K562 (cell line): ENCODE measurements around the gene COL9A2. TPM values are rescaled to one million over a fixed set of nuclear protein-coding genes. Genes with fewer than 3 reads are reported as not detected.
A peak's percentile ranks its signal among the peaks of the same experiment; 100 is the strongest.

Experiments used
- ATAC-seq: fragments of 200-7000 bp; cut with Tn5 transposase; 3 replicates; pipeline ENCODE4 v1.9.1; 2020; ENCODE audit warnings: moderate library complexity
- BruUV-seq: library from RNA; stranded (reverse); fragments of 400-500 nt; replicated peaks from 2 replicates; lab custom pipeline; 2021; lab: Mats Ljungman, UMichigan
- CTCF ChIA-PET: fragments of 300-600 bp; formaldehyde crosslinking; extraction: SDS; loops from one replicate; lab custom pipeline; 2021; ENCODE audit warnings: low intra/inter-chr PET ratio; lab: Yijun Ruan, JAX
- POLR2A ChIA-PET: fragments of 300-600, 350-650 bp; sonication (Branson Sonifier 250); formaldehyde crosslinking; extraction: SDS; loops from one replicate; lab custom pipeline; 2021; ENCODE audit warnings: antibody characterized with exemption, inconsistent platforms; lab: Yijun Ruan, JAX
- DNase-seq, 4 experiments: peaks; one replicate each; pipeline versions ENCODE4 v3.0.0 to v3.0.0-alpha.2; 2011 to 2018; ENCODE audit warnings: low spot score in 3 of 4, mixed read lengths in 3 of 4; ENCODE audit errors: extremely low read depth in 1 of 4
- FAIRE-seq: peaks from 2 replicates; lab custom pipeline; 2011; peaks lifted over from hg19 to GRCh38; lab: Jason Lieb, UNC
- H2AFZ ChIP-seq: 2 replicates; pipeline ENCODE4 v1.6.0; 2011; ENCODE audit warnings: low read depth, low read length, control low read depth, inconsistent platforms
- H3K27ac ChIP-seq: fragments of 200-600 bp; 3 replicates; pipeline ENCODE4 v1.8.0; 2011; ENCODE audit warnings: low read depth, mild to moderate bottlenecking, control low read depth, inconsistent platforms, low read length, moderate library complexity, mixed read lengths; ENCODE audit errors: extremely low read depth
- H3K27me3 ChIP-seq, 2 experiments: fragments of 300-600 bp in 1 of 2; 2 replicates in 1 of 2; 3 replicates in 1 of 2; pipeline versions ENCODE4 v1.6.0 to v1.8.0; 2011; ENCODE audit warnings: inconsistent platforms in 2 of 2, low read length in 2 of 2, mild to moderate bottlenecking in 1 of 2, mixed read lengths in 1 of 2, moderate library complexity in 1 of 2; ENCODE audit not compliant: control insufficient read depth in 2 of 2, insufficient read depth in 2 of 2
- H3K36me3 ChIP-seq: fragments of 300-600 bp; 3 replicates; pipeline ENCODE4 v1.8.0; 2011; ENCODE audit warnings: mild to moderate bottlenecking, low read length, inconsistent platforms; ENCODE audit not compliant: control insufficient read depth, insufficient read depth
- H3K4me1 ChIP-seq, 2 experiments: fragments of 200-600 bp in 1 of 2; replicated peaks in 1 of 2; 2 replicates in 1 of 2; 3 replicates in 1 of 2; pipeline versions ENCODE4 v1.5.1 to v1.8.0; 2011; ENCODE audit warnings: inconsistent platforms in 2 of 2, low read length in 2 of 2, mild to moderate bottlenecking in 1 of 2, mixed read lengths in 1 of 2, moderate library complexity in 1 of 2; ENCODE audit not compliant: control insufficient read depth in 2 of 2, insufficient read depth in 2 of 2
- H3K4me2 ChIP-seq: 2 replicates; pipeline ENCODE4 v1.6.1; 2011; ENCODE audit warnings: low read length, control low read depth, inconsistent platforms, mixed read lengths; ENCODE audit not compliant: insufficient read depth
- H3K4me3 ChIP-seq: fragments of 200-600 bp; sonication (generic), shearing (Covaris generic); 2 replicates; pipeline ENCODE4 v1.5.1; 2016; ENCODE audit warnings: control low read depth, inconsistent platforms
- H3K79me2 ChIP-seq: fragments of 200-600 bp; 3 replicates; pipeline ENCODE4 v1.8.0; 2011; ENCODE audit warnings: low read length, inconsistent platforms; ENCODE audit not compliant: control insufficient read depth, insufficient read depth
- H3K9ac ChIP-seq, 2 experiments: 2 replicates each; pipeline versions ENCODE4 v1.6.0 to v1.6.1; 2011; ENCODE audit warnings: low read depth in 2 of 2, low read length in 2 of 2, control low read depth in 1 of 2, inconsistent platforms in 1 of 2, mild to moderate bottlenecking in 1 of 2, mixed read lengths in 1 of 2; ENCODE audit not compliant: insufficient read depth in 1 of 2
- H3K9me1 ChIP-seq: one replicate; pipeline ENCODE4 v1.6.0; 2011; ENCODE audit warnings: inconsistent platforms, mild to moderate bottlenecking, low read length, moderate library complexity; ENCODE audit not compliant: control insufficient read depth, insufficient read depth
- H3K9me3 ChIP-seq: replicated peaks from 2 replicates; pipeline ENCODE4 v1.5.1; 2011; ENCODE audit warnings: low read depth, low read length, inconsistent platforms; ENCODE audit not compliant: control insufficient read depth, insufficient read depth
- H4K20me1 ChIP-seq: replicated peaks from 2 replicates; pipeline ENCODE4 v1.6.1; 2011; ENCODE audit warnings: low read length, inconsistent platforms, mixed read lengths; ENCODE audit not compliant: control insufficient read depth, insufficient read depth
- HNRNPL ChIP-seq: fragments of 200-400 bp; formaldehyde crosslinking; IDR thresholded peaks from 2 replicates; pipeline ENCODE4 v1.6.1; 2017; ENCODE audit warnings: low read depth, mild to moderate bottlenecking, low read length
- HNRNPLL ChIP-seq: fragments of 200-400 bp; formaldehyde crosslinking; IDR thresholded peaks from 2 replicates; pipeline ENCODE4 v1.6.1; 2017; ENCODE audit warnings: low read length, low read depth, mild to moderate bottlenecking; ENCODE audit not compliant: poor library complexity, severe bottlenecking
- KDM1A ChIP-seq, 2 experiments: fragments of 450-650 bp; IDR thresholded peaks; 2 replicates each; pipeline ENCODE4 v1.6.1; 2016; ENCODE audit warnings: mild to moderate bottlenecking in 2 of 2
- MBD2 ChIP-seq: sonication (generic); IDR thresholded peaks from 2 replicates; pipeline ENCODE4 v1.6.1; 2016; ENCODE audit warnings: low read depth, borderline replicate concordance
- MIER1 ChIP-seq: fragments of 450-650 bp; IDR thresholded peaks from 2 replicates; pipeline ENCODE4 v1.6.1; 2016; ENCODE audit warnings: antibody characterized with exemption, mild to moderate bottlenecking, low read depth
- NR2C1 ChIP-seq, 2 experiments: fragments of 450-650 bp; IDR thresholded peaks; 2 replicates each; pipeline ENCODE4 v1.6.1; 2017; ENCODE audit warnings: mild to moderate bottlenecking in 2 of 2, antibody characterized with exemption in 1 of 2, inconsistent platforms in 1 of 2, missing compliant biosample characterization in 1 of 2, missing genetic modification characterization in 1 of 2
- RNF219 ChIP-seq: fragments of 250-450 bp; sonication (Bioruptor Pico); IDR thresholded peaks from 2 replicates; pipeline ENCODE4 v1.5.0; 2022; ENCODE audit warnings: mild to moderate bottlenecking
- SRSF9 ChIP-seq: fragments of 200-400 bp; formaldehyde crosslinking; IDR thresholded peaks from 2 replicates; pipeline ENCODE4 v1.6.1; 2017; ENCODE audit warnings: low read depth, low read length, borderline replicate concordance
- ZNF175 ChIP-seq: fragments of 200-800 bp; sonication (Bioruptor generic); IDR thresholded peaks from 2 replicates; pipeline ENCODE4 v1.6.1; 2016; ENCODE audit warnings: low read depth, mild to moderate bottlenecking, missing genetic modification characterization, missing compliant biosample characterization
- ZNF316 ChIP-seq: fragments of 450-650 bp; IDR thresholded peaks from 2 replicates; pipeline ENCODE4 v1.6.1; 2016
- ZNF41 ChIP-seq: fragments of 250-450 bp; sonication (Bioruptor Pico); conservative IDR thresholded peaks from 2 replicates; pipeline ENCODE4 v1.4.0; 2020; ENCODE audit warnings: mild to moderate bottlenecking
- ZNF592 ChIP-seq: fragments of 450-650 bp; IDR thresholded peaks from 2 replicates; pipeline ENCODE4 v1.6.1; 2017; ENCODE audit warnings: antibody characterized with exemption, mild to moderate bottlenecking
- ZNF766 ChIP-seq: fragments of 200-800 bp; sonication (Bioruptor generic); conservative IDR thresholded peaks from 2 replicates; pipeline ENCODE4 v1.6.1; 2016; ENCODE audit warnings: missing genetic modification characterization, missing compliant biosample characterization
- WGBS: fragments of 100-300 bp; shearing (Covaris generic); methylation state at CpG from one replicate; pipeline ENCODE4 v1.1.6; 2016; ENCODE audit warnings: low coverage, mixed read lengths; ENCODE audit not compliant: insufficient coverage; ENCODE audit errors: missing lambda C conversion rate; 5-methylcytosine and 5-hydroxymethylcytosine counted together
- in situ Hi-C: fragments of 300-500 bp; cut with MboI; formaldehyde crosslinking; loops from 4 replicates; pipeline ENCODE4 v1.15.0; 2018; ENCODE audit warnings: inconsistent platforms, mixed read lengths
- intact Hi-C: fragments of 100-400 bp; cut with micrococcal nuclease; formaldehyde crosslinking; loops from 2 replicates; pipeline ENCODE4 v1.14.2; 2022
- polyA plus RNA-seq, 8 experiments: library from polyadenylated mRNA; depleted of rRNA in 4 of 8; stranded (reverse) in 5 of 8; unstranded in 3 of 8; fragments of >200 nt; fragmentation: Nextera tagmentation in 2 of 8; fragmentation: Illumina TruSeq in 1 of 8; extraction: Ambion mirVana in 2 of 8; extraction: Trizol in 1 of 8; gene quantifications; 2 replicates each; pipeline versions ENCODE4 v1.2.1 to v1.2.3, GENCODE V29; 2011 to 2014; ENCODE audit warnings: inconsistent platforms in 1 of 8, missing spikeins in 1 of 8
- total RNA-seq, 7 experiments: library from RNA; depleted of rRNA in 6 of 7; stranded (reverse); fragments of >200 nt in 6 of 7; fragmentation: Illumina TruSeq in 2 of 7; extraction: Trizol in 2 of 7; gene quantifications; 2 replicates each; pipeline versions ENCODE4 v1.2.1 to v1.2.3, GENCODE V29; 2011 to 2021; ENCODE audit warnings: low replicate concordance in 1 of 7

The COL9A2 gene
- total and polyA plus RNA-seq, 9 of the 15 experiments (the other 6 are each of a cell fraction or from before 2014, with no cell fraction given) = 0.03 to 2.2 (median 0.31) TPM

DNA sequence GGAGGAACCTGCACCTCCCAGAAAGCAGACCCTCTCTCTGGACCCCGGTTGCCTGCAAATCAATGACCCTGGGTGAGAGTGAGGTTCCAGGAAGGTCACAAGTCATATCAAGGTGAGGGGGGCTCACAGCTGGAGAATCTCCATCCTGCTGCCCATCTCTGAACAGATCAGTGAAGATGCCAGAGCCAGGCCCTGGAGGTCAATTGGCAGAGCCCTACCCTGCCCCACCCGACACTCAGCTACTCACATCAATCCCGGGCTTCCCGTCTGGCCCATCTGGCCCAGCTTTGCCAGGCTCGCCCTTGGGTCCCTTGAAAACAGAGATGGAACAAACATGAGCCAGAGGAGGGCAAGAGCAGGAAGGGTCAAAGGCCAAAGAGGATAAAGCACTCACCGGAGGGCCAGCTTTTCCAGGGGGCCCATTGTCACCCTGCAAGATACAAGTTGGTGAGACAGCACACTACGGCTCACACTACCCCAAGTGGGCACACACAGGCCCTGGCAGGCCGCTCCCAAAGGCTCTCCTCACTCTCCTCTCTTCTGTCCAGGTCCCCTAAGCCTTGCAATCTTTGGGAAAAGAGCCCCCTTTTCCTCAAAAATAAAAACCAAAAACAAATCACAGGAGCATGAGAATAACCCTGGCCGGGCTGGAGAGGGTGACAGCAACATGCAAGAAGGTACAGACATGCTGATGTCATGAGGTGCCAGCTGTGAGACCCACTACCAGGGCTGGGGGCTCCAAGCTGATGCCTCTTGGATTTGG lies 2.9 kb downstream of the COL9A2 start (continued):
- no peak for TF ChIP-seq SRSF9
- no peak for TF ChIP-seq ZNF316
- TF ChIP-seq MIER1 = no peak
- TF ChIP-seq HNRNPLL = no peak
- TF ChIP-seq ZNF766 = no peak
- TF ChIP-seq ZNF175 = no peak
- TF ChIP-seq NR2C1 (IDR thresholded peaks at IDR 0.05) = no peak
- TF ChIP-seq NR2C1 (tag; IDR thresholded peaks at IDR 0.05) = 0 out of 2 replicates have a peak, but pooled peaks have one; percentile 11

DNA sequence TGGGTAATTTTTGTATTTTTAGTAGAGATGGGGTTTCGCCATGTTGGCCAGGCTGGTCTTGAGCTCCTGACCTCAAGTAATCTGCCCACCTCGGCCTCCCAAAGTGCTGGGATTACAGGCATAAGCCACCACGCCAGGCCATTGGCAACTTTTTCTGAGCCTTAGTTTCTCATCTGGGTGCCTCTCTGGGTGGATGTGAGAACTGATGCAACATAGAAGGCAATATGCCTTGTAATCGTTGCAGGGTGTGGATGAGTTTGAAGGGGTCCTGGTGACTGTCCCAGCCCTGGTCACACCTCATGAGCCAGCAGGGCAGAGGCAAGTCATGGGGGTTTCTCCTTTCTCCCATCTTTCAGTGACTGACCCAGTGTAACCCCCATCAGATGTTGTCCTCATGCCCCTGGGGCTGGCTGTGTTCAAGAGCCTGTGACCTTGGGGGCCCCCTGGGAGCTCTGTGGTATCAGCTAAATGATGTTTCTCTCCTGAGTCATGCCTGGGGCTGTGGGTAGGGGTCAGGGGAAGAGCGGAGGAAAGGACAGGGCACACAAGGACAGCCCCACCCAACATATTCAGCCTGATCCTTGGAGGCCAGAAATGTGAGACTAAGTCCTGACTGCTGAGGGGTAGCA lies 3.6 kb downstream of the COL9A2 start:
- POLR2A ChIA-PET = interaction anchor here (1.2 kb wide), 1 partner anchor 325 kb away, joined by 3 read pairs; no protein-coding TSS in a partner anchor
- H3K9ac ChIP-seq = peak overlapping the region in 1 of 2 experiments; percentile 30; a peak in 1 of 4 replicates
- H2AFZ ChIP-seq = no peak overlapping the region
- 63% methylated on average over 5 of the region's 5 CpGs for WGBS
- in situ Hi-C loops = no loop called here
- CTCF ChIA-PET = interaction anchor here (0.6 kb wide), 1 partner anchor 229 kb away, joined by 3 read pairs; no protein-coding TSS in a partner anchor
- H3K36me3 ChIP-seq = no peaks in the 10 kb centered on the region
- no peaks in the 10 kb centered on the region for H3K79me2 ChIP-seq
- H3K4me3 ChIP-seq = no peak overlapping the region
- no peak overlapping the region for H3K27ac ChIP-seq
- intact Hi-C loops = no loop called here
- peaks cover 29 to 62% of the 10 kb centered on the region in 2 experiments for H3K4me1 ChIP-seq
- no peak overlapping the region for H3K4me2 ChIP-seq
- H3K9me3 ChIP-seq = no peaks in the 10 kb centered on the region
- no TSS peak for BruUV-seq
- FAIRE-seq (peak; percentile 26), DNase-seq (peak in 2 of 4 experiments; percentile 17 to 31), ATAC-seq (no peak)
- H3K9me1 ChIP-seq = no peaks in the 10 kb centered on the region
- no peaks in the 10 kb centered on the region; a peak in 1 of 5 replicates for H3K27me3 ChIP-seq
- no peaks in the 10 kb centered on the region for H4K20me1 ChIP-seq
- TF ChIP-seq KDM1A (IDR thresholded peaks at IDR 0.05) (no peak), MBD2 (no peak), ZNF41 (CRISPR knock-in tag) (no peak), ZNF592 (0 out of 2 replicates have a peak, but pooled peaks have one; percentile 14), HNRNPL (no peak), RNF219 (CRISPR knock-in tag) (no peak)
